ENCODE data around the gene CAMK2G. TPM values are rescaled to one million over a fixed set of nuclear protein-coding genes. Genes with fewer than 3 reads are reported as not detected.

The CAMK2G gene
- total RNA-seq, 1 experiment from 2014 or later: 41.4 TPM

DNA sequence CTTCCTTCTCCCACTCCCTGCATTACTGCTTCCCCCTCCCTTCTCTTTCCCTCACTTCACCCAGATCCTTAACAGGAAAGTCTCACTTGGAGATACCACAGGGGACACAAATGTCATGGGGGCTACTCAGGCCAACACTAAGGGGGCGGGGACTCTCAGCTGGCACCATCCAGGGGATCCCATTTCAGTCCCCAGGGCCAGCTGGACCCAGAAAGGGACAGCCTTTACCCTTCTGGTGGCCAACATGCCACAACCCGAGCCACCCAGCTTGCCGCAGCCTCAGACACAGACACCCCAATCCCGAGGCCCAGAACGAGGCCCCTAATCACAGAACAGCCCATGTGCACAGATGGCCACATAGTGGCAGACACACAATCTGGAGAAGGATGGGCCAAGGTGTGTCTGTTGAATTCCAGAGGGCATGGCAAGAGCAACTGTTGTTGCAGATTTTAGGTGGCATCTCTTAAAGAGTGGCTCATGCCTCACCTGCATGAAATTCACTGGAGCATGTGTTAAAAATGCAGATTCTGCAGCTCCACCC is 5.6 kb downstream of the CAMK2G start:
- Histone ChIP-seq H3K36me3 (ENCODE audit: control insufficient read depth, insufficient read depth, low read length) (peaks cover 2% of the 10 kb centered on the region; the same call in 1 of the 2 replicates), H3K27ac (ENCODE audit: low read length) (no peak overlapping the region), H3K4me1 (ENCODE audit: control insufficient read depth, insufficient read depth, low read length) (peaks cover 23% of the 10 kb centered on the region), H3K9me3 (ENCODE audit: control insufficient read depth, insufficient read depth, low read depth, low read length) (no peaks in the 10 kb centered on the region), H3K4me3 (ENCODE audit: low read depth in 2 of 2, low read length in 2 of 2) (no peak overlapping the region), H3K27me3 (ENCODE audit: control insufficient read depth, insufficient read depth, low read length) (no peaks in the 10 kb centered on the region)
- intact Hi-C loops (cut with micrococcal nuclease; ENCODE audit: unreplicated experiment) (no loop called here), in situ Hi-C loops (cut with HindIII; ENCODE audit: low pct_unique_long_range_greater_than_20kb, low sequenced_read_pairs) (no loop called here)
- TF ChIP-seq, protein P1, sequence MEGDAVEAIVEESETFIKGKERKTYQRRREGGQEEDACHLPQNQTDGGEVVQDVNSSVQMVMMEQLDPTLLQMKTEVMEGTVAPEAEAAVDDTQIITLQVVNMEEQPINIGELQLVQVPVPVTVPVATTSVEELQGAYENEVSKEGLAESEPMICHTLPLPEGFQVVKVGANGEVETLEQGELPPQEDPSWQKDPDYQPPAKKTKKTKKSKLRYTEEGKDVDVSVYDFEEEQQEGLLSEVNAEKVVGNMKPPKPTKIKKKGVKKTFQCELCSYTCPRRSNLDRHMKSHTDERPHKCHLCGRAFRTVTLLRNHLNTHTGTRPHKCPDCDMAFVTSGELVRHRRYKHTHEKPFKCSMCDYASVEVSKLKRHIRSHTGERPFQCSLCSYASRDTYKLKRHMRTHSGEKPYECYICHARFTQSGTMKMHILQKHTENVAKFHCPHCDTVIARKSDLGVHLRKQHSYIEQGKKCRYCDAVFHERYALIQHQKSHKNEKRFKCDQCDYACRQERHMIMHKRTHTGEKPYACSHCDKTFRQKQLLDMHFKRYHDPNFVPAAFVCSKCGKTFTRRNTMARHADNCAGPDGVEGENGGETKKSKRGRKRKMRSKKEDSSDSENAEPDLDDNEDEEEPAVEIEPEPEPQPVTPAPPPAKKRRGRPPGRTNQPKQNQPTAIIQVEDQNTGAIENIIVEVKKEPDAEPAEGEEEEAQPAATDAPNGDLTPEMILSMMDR (IDR thresholded peaks at IDR 0.05): no peak
- TF ChIP-seq SIN3A (IDR thresholded peaks at IDR 0.05; ENCODE audit: borderline replicate concordance, insufficient read depth, low read depth, low read length) (no peak), TCF7L2 (IDR thresholded peaks at IDR 0.05; ENCODE audit: low read depth, low read length) (no peak), POLR2AphosphoS5 (IDR thresholded peaks at IDR 0.05; ENCODE audit: low read depth, low read length) (no peak)
- TF ChIP-seq, protein P2, sequence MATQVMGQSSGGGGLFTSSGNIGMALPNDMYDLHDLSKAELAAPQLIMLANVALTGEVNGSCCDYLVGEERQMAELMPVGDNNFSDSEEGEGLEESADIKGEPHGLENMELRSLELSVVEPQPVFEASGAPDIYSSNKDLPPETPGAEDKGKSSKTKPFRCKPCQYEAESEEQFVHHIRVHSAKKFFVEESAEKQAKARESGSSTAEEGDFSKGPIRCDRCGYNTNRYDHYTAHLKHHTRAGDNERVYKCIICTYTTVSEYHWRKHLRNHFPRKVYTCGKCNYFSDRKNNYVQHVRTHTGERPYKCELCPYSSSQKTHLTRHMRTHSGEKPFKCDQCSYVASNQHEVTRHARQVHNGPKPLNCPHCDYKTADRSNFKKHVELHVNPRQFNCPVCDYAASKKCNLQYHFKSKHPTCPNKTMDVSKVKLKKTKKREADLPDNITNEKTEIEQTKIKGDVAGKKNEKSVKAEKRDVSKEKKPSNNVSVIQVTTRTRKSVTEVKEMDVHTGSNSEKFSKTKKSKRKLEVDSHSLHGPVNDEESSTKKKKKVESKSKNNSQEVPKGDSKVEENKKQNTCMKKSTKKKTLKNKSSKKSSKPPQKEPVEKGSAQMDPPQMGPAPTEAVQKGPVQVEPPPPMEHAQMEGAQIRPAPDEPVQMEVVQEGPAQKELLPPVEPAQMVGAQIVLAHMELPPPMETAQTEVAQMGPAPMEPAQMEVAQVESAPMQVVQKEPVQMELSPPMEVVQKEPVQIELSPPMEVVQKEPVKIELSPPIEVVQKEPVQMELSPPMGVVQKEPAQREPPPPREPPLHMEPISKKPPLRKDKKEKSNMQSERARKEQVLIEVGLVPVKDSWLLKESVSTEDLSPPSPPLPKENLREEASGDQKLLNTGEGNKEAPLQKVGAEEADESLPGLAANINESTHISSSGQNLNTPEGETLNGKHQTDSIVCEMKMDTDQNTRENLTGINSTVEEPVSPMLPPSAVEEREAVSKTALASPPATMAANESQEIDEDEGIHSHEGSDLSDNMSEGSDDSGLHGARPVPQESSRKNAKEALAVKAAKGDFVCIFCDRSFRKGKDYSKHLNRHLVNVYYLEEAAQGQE (IDR thresholded peaks at IDR 0.05; ENCODE audit: insufficient read depth in 1 of 2, low read depth in 2 of 2, low read length in 1 of 2): no peak
- BruUV-seq (replicated peaks): no TSS peak
- ChIA-PET CTCF (no interaction called here), POLR2A (no interaction called here)
- no peak for ATAC-seq
- DNase-seq (ENCODE audit: low read depth, low spot score): no peak

DNA sequence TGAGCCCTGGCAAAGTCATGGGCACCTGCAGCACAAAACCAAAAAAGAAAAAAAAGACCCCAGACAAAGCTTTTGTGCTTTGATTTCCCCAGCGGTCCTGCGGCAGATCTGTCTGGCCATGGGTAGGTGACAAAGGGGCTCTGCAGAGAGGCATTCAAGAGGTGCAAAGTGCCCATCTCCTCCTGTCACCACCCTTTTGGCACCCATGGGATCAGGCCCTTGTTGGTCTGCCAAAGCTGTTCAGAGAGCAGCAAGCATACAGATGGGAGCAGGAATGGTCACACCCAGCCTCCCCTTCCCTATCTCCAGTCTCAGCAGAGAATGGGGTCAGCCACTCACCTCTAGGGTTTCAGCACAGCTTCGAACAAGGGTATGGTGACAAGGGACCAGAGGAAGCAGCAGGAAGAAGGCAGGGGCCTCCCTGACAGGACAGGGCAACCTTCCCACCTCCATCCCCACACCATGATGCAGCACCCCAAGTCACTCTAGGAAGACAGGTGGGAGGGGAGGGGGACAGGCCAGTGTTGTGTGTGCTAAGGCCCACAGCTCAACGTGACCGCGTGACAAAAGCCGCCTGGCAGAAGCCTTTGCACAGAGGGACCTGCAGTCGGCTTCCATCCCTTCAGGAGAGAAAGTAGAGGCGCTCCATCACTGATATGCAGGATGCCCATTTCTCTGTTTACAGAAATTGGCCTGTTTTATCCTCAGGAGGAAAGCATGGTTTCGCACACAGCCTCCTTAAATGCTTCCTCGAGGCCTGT is 6.3 kb downstream of the CAMK2G start:
- ChIA-PET CTCF (no interaction called here), POLR2A (no interaction called here)
- Histone ChIP-seq H3K4me1 (ENCODE audit: control insufficient read depth, insufficient read depth, low read length) (peaks cover 18% of the 10 kb centered on the region), H3K4me3 (ENCODE audit: low read depth in 2 of 2, low read length in 2 of 2) (no peak overlapping the region), H3K9me3 (ENCODE audit: control insufficient read depth, insufficient read depth, low read depth, low read length) (no peaks in the 10 kb centered on the region), H3K27ac (ENCODE audit: low read length) (no peak overlapping the region), H3K27me3 (ENCODE audit: control insufficient read depth, insufficient read depth, low read length) (no peaks in the 10 kb centered on the region), H3K36me3 (ENCODE audit: control insufficient read depth, insufficient read depth, low read length) (peaks cover 2% of the 10 kb centered on the region; the same call in 1 of the 2 replicates)
- in situ Hi-C loops (cut with HindIII; ENCODE audit: low pct_unique_long_range_greater_than_20kb, low sequenced_read_pairs): no loop called here
- TF ChIP-seq, protein P1 (IDR thresholded peaks at IDR 0.05): no peak
- TF ChIP-seq TCF7L2 (IDR thresholded peaks at IDR 0.05; ENCODE audit: low read depth, low read length): no peak
- no peak for TF ChIP-seq POLR2AphosphoS5 (IDR thresholded peaks at IDR 0.05; ENCODE audit: low read depth, low read length)
- TF ChIP-seq, protein P2 (IDR thresholded peaks at IDR 0.05; ENCODE audit: insufficient read depth in 1 of 2, low read depth in 2 of 2, low read length in 1 of 2): no peak
- TF ChIP-seq SIN3A (IDR thresholded peaks at IDR 0.05; ENCODE audit: borderline replicate concordance, insufficient read depth, low read depth, low read length): no peak
- DNase-seq (ENCODE audit: low read depth, low spot score) (no peak), ATAC-seq (no peak)
- intact Hi-C loops (cut with micrococcal nuclease; ENCODE audit: unreplicated experiment): no loop called here
- BruUV-seq (replicated peaks): no TSS peak

All from Panc1 (cell line).